Measurements from ENCODE around the gene GALK1. TPM values are rescaled to one million over a fixed set of nuclear protein-coding genes. Genes with fewer than 3 reads are reported as not detected.
"Not testable (repeated sequence)": the region's sequence is repeated elsewhere in the genome, so short reads cannot be mapped to it uniquely, and the experiment has no call there.

GALK1 gene
- total RNA-seq: 85.7 and 96.2 TPM in 2 replicates

GRCh38 chr17:75764711-75765421 is at the start of gene GALK1:
Gene GALK1, minus strand, starts transcription at chr17:75765192. Its CDS starts 56 bp downstream, at chr17:75765136.
- DNase-seq (ENCODE audit: low read depth in 2 of 2): peak in 1 of 2 donors; percentile 68

- no peak for DNase-seq (ENCODE audit: low read depth in 2 of 2)
Measured at GRCh38 chr17:75814021-75814395, 49.0 kb upstream of the GALK1 start.

DNA sequence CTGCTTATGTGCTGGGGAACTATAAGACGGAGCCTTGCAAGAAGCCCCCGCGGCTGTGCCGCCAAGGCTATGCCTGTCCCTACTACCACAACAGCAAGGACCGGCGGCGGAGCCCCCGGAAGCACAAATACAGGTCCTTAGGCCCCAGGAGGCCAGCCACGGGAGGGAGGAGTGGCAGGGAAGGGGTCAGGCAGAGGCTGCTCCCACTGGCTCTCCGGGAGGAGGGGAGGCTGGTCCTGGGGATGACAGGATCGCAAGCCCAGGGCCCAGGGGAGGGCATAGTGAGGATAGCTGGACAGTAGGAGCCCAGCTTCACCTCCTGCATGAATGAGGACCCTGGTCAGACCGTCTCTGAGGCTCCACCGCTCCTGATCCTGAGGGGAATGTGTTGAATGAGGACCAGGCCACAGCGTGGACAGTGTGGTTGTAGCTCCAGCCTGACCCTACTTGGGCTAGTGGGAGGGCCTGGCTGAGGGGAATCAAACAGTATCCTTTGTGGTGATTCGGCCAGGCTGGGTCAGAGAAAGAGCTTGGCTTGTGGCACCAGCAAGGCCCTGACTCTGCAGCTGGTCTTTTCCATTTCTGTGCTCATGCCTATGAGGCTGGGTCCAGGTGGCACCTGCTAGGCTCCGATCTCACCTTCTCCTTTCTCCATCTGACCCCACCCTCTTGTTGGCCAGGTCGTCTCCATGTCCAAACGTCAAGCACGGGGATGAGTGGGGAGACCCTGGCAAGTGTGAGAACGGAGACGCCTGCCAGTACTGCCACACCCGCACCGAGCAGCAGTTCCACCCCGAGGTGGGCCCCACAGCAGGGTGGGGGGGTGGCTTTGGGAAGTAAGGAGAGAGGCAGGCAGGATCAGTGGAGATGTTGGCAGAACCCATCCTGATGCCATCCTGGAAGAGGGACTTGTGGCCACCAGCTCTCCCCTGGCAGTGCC is 48.4 kb upstream of the GALK1 start:
- no peak for DNase-seq (ENCODE audit: low read depth in 2 of 2)

GRCh38 chr17:75812096-75813013 is 47.4 kb upstream of the GALK1 start:
- no peak for DNase-seq (ENCODE audit: low read depth in 2 of 2)

GRCh38 chr17:75811174-75811573 is 46.2 kb upstream of the GALK1 start:
- DNase-seq (ENCODE audit: low read depth in 2 of 2): no peak

DNA sequence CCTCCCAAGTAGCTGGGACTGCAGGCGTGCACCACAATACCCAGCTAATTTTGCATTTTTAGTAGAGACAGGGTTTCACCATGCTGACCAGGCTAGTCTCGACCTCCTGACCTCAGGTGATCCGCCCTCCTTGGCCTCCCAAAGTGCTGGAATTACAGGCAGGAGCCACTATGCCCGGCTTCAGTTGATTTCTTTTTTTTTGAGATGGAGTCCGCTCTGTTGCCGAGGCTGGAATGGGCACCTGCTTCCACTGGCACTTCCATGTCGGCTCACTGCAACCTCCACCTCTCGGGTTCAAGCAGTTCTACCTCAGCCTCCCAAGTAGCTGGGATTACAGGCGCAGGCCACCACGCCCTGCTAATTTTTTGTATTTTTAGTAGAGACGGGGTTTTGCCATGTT is 45.8 kb upstream of the GALK1 start:
- DNase-seq (ENCODE audit: low read depth in 2 of 2): not testable (repeated sequence)

DNA sequence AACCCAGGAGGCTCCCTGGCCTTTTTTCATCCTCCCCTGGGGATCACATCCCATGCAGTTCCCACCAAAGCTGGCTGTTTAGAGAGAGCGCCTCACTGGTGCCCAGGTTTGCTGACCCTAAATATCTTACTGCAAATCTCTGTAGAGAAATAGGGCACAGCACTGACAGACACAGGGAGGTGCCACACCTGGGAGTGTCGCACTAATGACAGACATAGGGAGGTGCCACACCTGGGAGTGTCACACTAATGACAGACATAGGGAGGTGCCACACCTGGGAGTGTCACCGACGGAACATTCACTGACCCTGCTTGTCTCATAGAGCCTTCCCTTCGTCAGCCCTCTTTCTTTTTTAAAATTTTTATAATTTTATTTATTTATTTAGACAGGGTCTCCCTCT is 45.2 kb upstream of the GALK1 start:
- DNase-seq (ENCODE audit: low read depth in 2 of 2): no peak

DNA sequence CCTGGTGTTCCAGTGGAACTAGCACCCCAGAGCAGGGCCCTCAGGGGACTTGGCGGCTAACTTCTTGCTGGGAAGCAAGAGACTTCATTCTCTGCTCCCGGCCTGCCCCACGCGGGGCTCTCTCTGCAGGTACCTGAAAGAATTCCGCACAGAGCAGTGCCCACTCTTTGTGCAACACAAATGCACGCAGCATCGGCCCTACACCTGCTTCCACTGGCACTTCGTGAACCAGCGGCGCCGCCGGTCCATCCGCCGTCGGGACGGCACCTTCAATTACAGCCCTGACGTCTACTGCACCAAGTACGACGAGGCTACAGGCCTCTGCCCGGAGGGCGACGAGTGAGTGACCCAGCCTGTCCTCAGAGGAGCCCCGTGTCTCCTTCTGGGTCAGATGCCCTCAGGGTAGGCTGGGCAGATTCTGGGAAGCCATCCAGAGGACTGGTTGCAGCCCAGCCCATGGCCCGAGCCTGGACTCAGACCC is 44.7 kb upstream of the GALK1 start:
- DNase-seq (ENCODE audit: low read depth in 2 of 2): no peak

- DNase-seq (ENCODE audit: low read depth in 2 of 2): peak in 1 of 2 donors; percentile 72
Measured at GRCh38 chr17:75808905-75809621, 44.1 kb upstream of the GALK1 start.

DNA sequence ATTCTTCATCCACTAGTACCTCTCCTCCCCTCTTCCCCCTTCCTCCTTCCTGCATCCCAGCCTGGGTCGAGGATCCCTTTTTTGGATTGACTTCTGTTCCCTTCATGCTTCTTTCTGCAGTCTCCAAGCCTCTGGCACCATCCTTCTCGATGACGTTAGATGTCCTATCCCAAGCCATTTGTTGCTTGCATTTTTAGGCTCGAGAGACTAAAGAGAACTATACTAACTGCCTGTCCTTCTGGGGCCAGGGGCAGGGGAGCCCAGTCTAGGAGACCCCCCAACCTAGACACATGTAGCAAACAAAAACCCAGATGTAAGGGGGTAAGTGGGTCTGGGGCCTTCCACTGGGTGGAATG is 43.5 kb upstream of the GALK1 start:
- no peak for DNase-seq (ENCODE audit: low read depth in 2 of 2)

GRCh38 chr17:75807861-75808260 is 42.9 kb upstream of the GALK1 start:
- DNase-seq (ENCODE audit: low read depth in 2 of 2): no peak

DNA sequence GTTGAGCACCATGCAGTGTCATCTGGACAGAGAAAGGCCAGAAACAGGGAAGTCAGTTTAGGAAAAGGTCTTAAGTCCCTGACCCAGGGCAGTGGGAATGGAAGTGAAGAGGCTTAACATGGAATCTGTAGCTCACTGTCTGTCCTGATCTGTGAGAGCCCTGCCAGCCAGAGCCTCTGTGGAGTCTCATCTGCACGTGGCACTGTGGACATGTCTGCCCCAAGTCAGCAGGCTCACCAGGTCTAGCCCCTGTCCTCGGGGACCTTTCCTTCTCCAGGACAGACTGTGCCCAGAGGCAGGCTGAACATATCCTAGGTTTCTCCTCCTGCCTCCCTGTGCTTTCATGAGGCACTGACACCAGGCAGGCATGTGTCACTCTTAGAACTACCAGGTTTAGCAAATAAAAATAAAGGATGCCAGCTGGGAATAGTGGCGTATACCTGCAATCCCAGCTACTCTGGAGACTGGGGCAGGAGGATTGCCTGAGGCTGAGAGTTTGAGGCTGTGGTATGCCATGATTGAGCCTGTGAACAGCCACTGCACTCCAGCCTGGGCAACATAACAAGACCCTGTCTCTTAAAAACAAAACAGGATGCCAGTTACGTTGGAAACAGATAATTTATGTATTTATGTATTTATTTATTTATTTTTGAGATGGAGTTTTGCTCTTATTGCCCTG is 42.0 kb upstream of the GALK1 start:
- no peak for DNase-seq (ENCODE audit: low read depth in 2 of 2)

DNA sequence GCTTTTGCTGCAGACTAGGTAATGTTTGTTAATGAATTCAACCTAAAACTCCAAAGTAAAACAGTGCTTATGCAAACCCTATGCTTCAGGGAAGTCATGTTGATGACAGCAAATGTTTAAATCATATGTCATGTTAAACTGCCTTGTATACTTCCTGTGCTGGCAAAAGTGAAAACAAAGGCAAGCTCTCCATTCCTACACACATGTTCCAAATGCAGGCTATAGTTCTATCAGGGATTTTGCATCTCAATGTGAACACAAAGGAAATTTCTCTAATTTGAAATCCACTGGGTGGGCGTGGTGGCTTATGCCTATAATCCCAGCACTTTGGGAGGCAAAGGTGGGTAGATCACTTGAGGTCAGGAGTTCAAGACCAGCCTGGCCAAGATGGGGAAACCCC is 38.9 kb upstream of the GALK1 start:
- DNase-seq (ENCODE audit: low read depth in 2 of 2): no peak

GRCh38 chr17:75799402-75799801 is 34.4 kb upstream of the GALK1 start:
- no peak for DNase-seq (ENCODE audit: low read depth in 2 of 2)

- DNase-seq (ENCODE audit: low read depth in 2 of 2): no peak
Measured at GRCh38 chr17:75795820-75796607, 31.0 kb upstream of the GALK1 start.

- DNase-seq (ENCODE audit: low read depth in 2 of 2): no peak
Measured at GRCh38 chr17:75793460-75793859, 28.5 kb upstream of the GALK1 start.

- DNase-seq (ENCODE audit: low read depth in 2 of 2): no peak
Measured at GRCh38 chr17:75791254-75791653, 26.3 kb upstream of the GALK1 start.

- DNase-seq (ENCODE audit: low read depth in 2 of 2): peak; percentile 73 to 90
Measured at GRCh38 chr17:75785016-75785890, 20.3 kb upstream of the GALK1 start.

Measured in dermis microvascular lymphatic vessel endothelial cell (primary cell).